Mucosa of descending colon (tissue), 3 donors: ENCODE data around the gene IQCK. TPM values are rescaled to one million over a fixed set of nuclear protein-coding genes. Genes with fewer than 3 reads are reported as not detected.
A peak's percentile ranks its signal among the peaks of the same experiment; 100 is the strongest.

Experiments used
- ATAC-seq: fragments of 200-7000 bp; cut with Tn5 transposase; one replicate; pipeline ENCODE4 v1.9.1; 2020; ENCODE audit warnings: mild to moderate bottlenecking, moderate library complexity
- DNase-seq, 3 donors: peaks; one replicate each; pipeline ENCODE4 v3.0.0-alpha.2; 2020
- H3K36me3 ChIP-seq: fragments of 200-600 bp; one replicate; pipeline ENCODE4 v1.8.0; 2021; ENCODE audit warnings: low read depth, mild to moderate bottlenecking
- H3K4me1 ChIP-seq: fragments of 200-600 bp; one replicate; pipeline ENCODE4 v1.8.0; 2021; ENCODE audit warnings: low read depth, mild to moderate bottlenecking
- H3K4me3 ChIP-seq: fragments of 200-600 bp; one replicate; pipeline ENCODE4 v1.8.0; 2021; ENCODE audit warnings: mild to moderate bottlenecking
- H3K9me3 ChIP-seq: fragments of 200-600 bp; one replicate; pipeline ENCODE4 v1.8.0; 2021; ENCODE audit warnings: mild to moderate bottlenecking
- CTCF ChIP-seq: fragments of 200-600 bp; IDR thresholded peaks from one replicate; pipeline ENCODE4 v1.8.0; 2022; ENCODE audit warnings: antibody characterized with exemption, mild to moderate bottlenecking
- intact Hi-C, 2 donors: fragments of 100-400 bp; cut with DNase I in 1 of 2; cut with micrococcal nuclease in 1 of 2; formaldehyde crosslinking; loops; one replicate each; pipeline versions ENCODE4 v1.11.0 to v1.11.1; 2022; cut with DNase I, micrococcal nuclease
- total RNA-seq, 3 donors: library from RNA; stranded (reverse); fragmentation: NEBNext Ultra II Directional in 2 of 3; extraction: Animal tissue kit (Norgen Biotek cat#: 25700) in 2 of 3; gene quantifications; one replicate each; pipeline versions ENCODE4 v1.2.1 to v1.2.4, GENCODE V29; 2021 to 2023
- donor health status: DM: no; HTN: no; CAD: no; lungs with moderate emphysema.
- donor health status: DM: no; HTN: no; CAD: no.
- donor health status: DM: no; HTN: yes; CAD: no.

The IQCK gene
- total RNA-seq, 3 donors from 2014 or later, result 9.1 to 14.0 (median 12.0) TPM

- no peak for ATAC-seq
- no peak for DNase-seq
- Histone ChIP-seq H3K4me3 (no peak overlapping the region), H3K4me1 (no peaks in the 10 kb centered on the region), H3K9me3 (no peaks in the 10 kb centered on the region), H3K36me3 (no peaks in the 10 kb centered on the region)
- no peak for TF ChIP-seq CTCF
- intact Hi-C loops, result no loop called here
Observed at GRCh38 chr16:19817875-19818274, 99.8 kb downstream of the IQCK start.

- ATAC-seq (no peak), DNase-seq (no peak)
- intact Hi-C loops, result no loop called here
- H3K4me1 ChIP-seq, result no peaks in the 10 kb centered on the region
- H3K9me3 ChIP-seq, result no peaks in the 10 kb centered on the region
- TF ChIP-seq CTCF, result no peak
- no peak overlapping the region for H3K4me3 ChIP-seq
- H3K36me3 ChIP-seq, result no peaks in the 10 kb centered on the region
Observed at GRCh38 chr16:19822533-19822932, 104.5 kb downstream of the IQCK start.

GRCh38 chr16:19823322-19823721 lies 105.3 kb downstream of the IQCK start:
- Histone ChIP-seq H3K4me3 (no peak overlapping the region), H3K9me3 (no peaks in the 10 kb centered on the region), H3K36me3 (no peaks in the 10 kb centered on the region), H3K4me1 (no peaks in the 10 kb centered on the region)
- no peak for TF ChIP-seq CTCF
- intact Hi-C loops, result no loop called here
- ATAC-seq, result no peak
- no peak for DNase-seq

GRCh38 chr16:19824216-19824615 lies 106.1 kb downstream of the IQCK start:
- DNase-seq, result no peak
- no peak for ATAC-seq

GRCh38 chr16:19829844-19830692 lies 112.0 kb downstream of the IQCK start:
- peak; percentile 51 for ATAC-seq
- no peaks in the 10 kb centered on the region for H3K4me1 ChIP-seq
- H3K36me3 ChIP-seq, result no peaks in the 10 kb centered on the region
- intact Hi-C loops, result no loop called here
- H3K9me3 ChIP-seq, result no peaks in the 10 kb centered on the region
- DNase-seq, result peak in 1 of 3 donors; percentile 9
- no peak for TF ChIP-seq CTCF
- no peak overlapping the region for H3K4me3 ChIP-seq

More at GRCh38 chr16:19824216-19824615, 106.1 kb downstream of the IQCK start:
- Histone ChIP-seq H3K4me3 (no peak overlapping the region), H3K36me3 (no peaks in the 10 kb centered on the region), H3K4me1 (no peaks in the 10 kb centered on the region), H3K9me3 (no peaks in the 10 kb centered on the region)
- no peak for TF ChIP-seq CTCF
- intact Hi-C loops, result no loop called here
